GM23338 (cell line): ENCODE results near the gene AQP10. TPM values are rescaled to one million over a fixed set of nuclear protein-coding genes. Genes with fewer than 3 reads are reported as not detected.

Source experiments
- ATAC-seq: fragments of 200-7000 bp; cut with Tn5 transposase; 3 replicates; pipeline ENCODE4 v1.9.1; 2020
- DNase-seq: peaks from one replicate; pipeline ENCODE4 v3.0.0-alpha.2; 2015; ENCODE audit warnings: low spot score
- H2AFZ ChIP-seq: fragments of 200-600 bp; sonication (generic); 2 replicates; pipeline ENCODE4 v1.8.0; 2016; ENCODE audit warnings: antibody characterized with exemption, mild to moderate bottlenecking, moderate library complexity
- H3F3A ChIP-seq: fragments of 200-600 bp; sonication (generic); replicated peaks from 2 replicates; pipeline ENCODE4 v1.8.0; 2017; ENCODE audit warnings: antibody characterized with exemption, mixed run types, low read depth
- H3K27ac ChIP-seq: fragments of 200-600 bp; sonication (generic); 2 replicates; pipeline ENCODE4 v1.6.1; 2016; ENCODE audit warnings: low read depth
- H3K27me3 ChIP-seq: fragments of 200-600 bp; sonication (generic); 2 replicates; pipeline ENCODE4 v1.8.0; 2016; ENCODE audit warnings: mild to moderate bottlenecking, mixed run types, moderate library complexity; ENCODE audit not compliant: insufficient read depth
- H3K36me3 ChIP-seq: fragments of 200-600 bp; sonication (generic); 2 replicates; pipeline ENCODE4 v1.8.0; 2016; ENCODE audit warnings: mild to moderate bottlenecking; ENCODE audit not compliant: insufficient read depth
- H3K4me1 ChIP-seq: fragments of 200-600 bp; sonication (generic); 2 replicates; pipeline ENCODE4 v1.8.0; 2016; ENCODE audit warnings: mild to moderate bottlenecking, moderate library complexity; ENCODE audit not compliant: insufficient read depth
- H3K4me2 ChIP-seq: fragments of 200-600 bp; sonication (generic); 2 replicates; pipeline ENCODE4 v1.7.1; 2017; ENCODE audit warnings: mixed run types
- H3K4me3 ChIP-seq: fragments of 200-600 bp; sonication (generic); 2 replicates; pipeline ENCODE4 v1.6.1; 2016; ENCODE audit warnings: mixed run types
- H3K79me2 ChIP-seq: fragments of 200-600 bp; sonication (generic); replicated peaks from 2 replicates; pipeline ENCODE4 v1.8.0; 2017; ENCODE audit warnings: mild to moderate bottlenecking; ENCODE audit not compliant: insufficient read depth
- H3K9me2 ChIP-seq: fragments of 200-600 bp; sonication (generic); 2 replicates; pipeline ENCODE4 v1.8.0; 2017; ENCODE audit not compliant: insufficient read depth
- H4K20me1 ChIP-seq: fragments of 200-600 bp; sonication (generic); replicated peaks from 2 replicates; pipeline ENCODE4 v1.8.0; 2017; ENCODE audit warnings: mild to moderate bottlenecking; ENCODE audit not compliant: insufficient read depth
- H3K27ac Mint-ChIP-seq: 2 replicates; pipeline ENCODE4 v1.8.0; 2020; ENCODE audit warnings: inconsistent platforms, mild to moderate bottlenecking, moderate library complexity, mixed read lengths
- H3K27me3 Mint-ChIP-seq: 3 replicates; pipeline ENCODE4 v1.8.0; 2022; ENCODE audit warnings: low read depth, mild to moderate bottlenecking, moderate library complexity, mixed read lengths, inconsistent platforms; ENCODE audit not compliant: insufficient read depth, poor library complexity
- H3K36me3 Mint-ChIP-seq: 3 replicates; pipeline ENCODE4 v1.8.0; 2021; ENCODE audit warnings: low read depth, mild to moderate bottlenecking, inconsistent platforms, moderate library complexity, mixed read lengths
- H3K4me1 Mint-ChIP-seq: 3 replicates; pipeline ENCODE4 v1.8.0; 2020; ENCODE audit warnings: mild to moderate bottlenecking, inconsistent platforms, mixed read lengths
- H3K4me3 Mint-ChIP-seq: 3 replicates; pipeline ENCODE4 v1.8.0; 2021; ENCODE audit warnings: moderate library complexity, mild to moderate bottlenecking, inconsistent platforms, mixed read lengths
- H3K9me3 Mint-ChIP-seq: 3 replicates; pipeline ENCODE4 v1.8.0; 2020; ENCODE audit warnings: moderate library complexity, mild to moderate bottlenecking, inconsistent platforms, mixed read lengths
- CREB1 ChIP-seq: fragments of 250-450 bp; sonication (Bioruptor Pico); IDR thresholded peaks from 2 replicates; pipeline ENCODE4 v1.5.0; 2020; ENCODE audit warnings: low read depth, mild to moderate bottlenecking, moderate library complexity
- EZH2 ChIP-seq: fragments of 200-600 bp; sonication (generic); IDR thresholded peaks from one replicate; pipeline ENCODE4 v1.8.0; 2017; ENCODE audit warnings: antibody characterized with exemption, mild to moderate bottlenecking, low read depth; ENCODE audit not compliant: unreplicated experiment
- EZH2phosphoT487 ChIP-seq: fragments of 200-600 bp; sonication (generic); IDR thresholded peaks from one replicate; pipeline ENCODE4 v1.8.1; 2018; ENCODE audit warnings: antibody characterized with exemption; ENCODE audit not compliant: unreplicated experiment
- JUNB ChIP-seq: IDR thresholded peaks from one replicate; pipeline ENCODE4 v1.6.1; 2016; ENCODE audit warnings: antibody characterized with exemption; ENCODE audit not compliant: unreplicated experiment
- NANOG ChIP-seq: IDR thresholded peaks from 2 replicates; pipeline ENCODE4 v1.6.1; 2016; ENCODE audit warnings: antibody characterized with exemption, borderline replicate concordance
- POLR2AphosphoS5 ChIP-seq: IDR thresholded peaks from 2 replicates; pipeline ENCODE4 v1.6.1; 2016; ENCODE audit warnings: antibody characterized with exemption, low read depth
- STAT1 ChIP-seq: IDR thresholded peaks from one replicate; pipeline ENCODE4 v1.6.1; 2016; ENCODE audit warnings: antibody characterized with exemption; ENCODE audit not compliant: unreplicated experiment
- ZNF114 ChIP-seq: fragments of 250-450 bp; sonication (Bioruptor Pico); IDR thresholded peaks from 2 replicates; pipeline ENCODE4 v1.5.0; 2020; ENCODE audit warnings: mild to moderate bottlenecking, moderate library complexity
- ZNF331 ChIP-seq: fragments of 250-450 bp; sonication (Bioruptor Pico); IDR thresholded peaks from 2 replicates; pipeline ENCODE4 v1.5.0; 2020; ENCODE audit warnings: low read depth, mild to moderate bottlenecking, moderate library complexity
- polyA plus RNA-seq: library from polyadenylated mRNA; unstranded; fragments of >200 nt; fragmentation: Nextera tagmentation; extraction: Ambion mirVana; gene quantifications from 2 replicates; pipeline ENCODE4 v1.2.1, GENCODE V29; 2016
- total RNA-seq: library from RNA; depleted of rRNA; stranded (reverse); fragments of >200 nt; shearing (Covaris generic); gene quantifications from 2 replicates; pipeline ENCODE4 v1.2.3, GENCODE V29; 2014
- TF ChIP-seq, protein P1 (sequence below): IDR thresholded peaks from 2 replicates; pipeline ENCODE4 v1.6.1; 2016; ENCODE audit warnings: antibody characterized with exemption
- TF ChIP-seq, protein P2 (sequence below), 2 experiments: fragments of 200-600 bp in 1 of 2; sonication (generic) in 1 of 2; conservative IDR thresholded peaks; 2 replicates each; pipeline versions ENCODE4 v1.5.1 to v1.6.1; 2016 to 2017; ENCODE audit warnings: antibody characterized with exemption in 2 of 2, low read depth in 2 of 2, mild to moderate bottlenecking in 2 of 2, moderate library complexity in 1 of 2
- TF ChIP-seq, protein P3 (sequence below): fragments of 250-450 bp; sonication (Bioruptor Pico); IDR thresholded peaks from 2 replicates; pipeline ENCODE4 v1.5.0; 2020; ENCODE audit warnings: mild to moderate bottlenecking, moderate library complexity
- TF ChIP-seq, protein P4 (sequence below): IDR thresholded peaks from one replicate; pipeline ENCODE4 v1.6.1; 2018; ENCODE audit warnings: antibody characterized with exemption; ENCODE audit not compliant: unreplicated experiment

The AQP10 gene
- total and polyA plus RNA-seq, 2 experiments from 2014 or later = not detected

DNA sequence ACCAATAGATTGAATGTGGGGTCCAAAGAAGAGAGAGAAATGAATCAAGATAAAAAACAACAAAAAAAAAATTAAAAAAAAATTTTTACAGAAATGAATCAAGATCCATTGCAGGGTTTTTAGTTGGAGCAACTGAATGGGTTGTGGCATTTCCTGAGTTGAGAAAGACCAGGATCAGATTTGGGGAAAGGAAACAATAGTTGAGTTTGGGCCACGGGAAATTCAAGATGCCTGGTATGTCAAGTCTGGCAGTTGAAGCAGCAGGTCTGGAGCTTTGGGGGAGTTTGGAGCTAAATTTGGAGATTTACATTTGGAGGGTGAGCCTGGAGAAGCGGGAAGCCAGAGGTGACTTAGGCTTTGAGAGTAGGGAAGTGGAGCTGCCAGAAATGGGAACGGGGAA lies 27.1 kb downstream of the AQP10 start:
- no peak overlapping the region for H3K27ac ChIP-seq
- H3K4me1 Mint-ChIP-seq = peaks cover 12% of the 10 kb centered on the region
- H3K4me3 Mint-ChIP-seq = no peak overlapping the region; the same call in 2 of the 3 replicates
- H3K9me3 Mint-ChIP-seq = no peaks in the 10 kb centered on the region
- H2AFZ ChIP-seq = no peak overlapping the region
- peaks cover 61% of the 10 kb centered on the region for H3K36me3 Mint-ChIP-seq
- peaks cover 37% of the 10 kb centered on the region for H3K36me3 ChIP-seq
- H4K20me1 ChIP-seq = peaks cover 7% of the 10 kb centered on the region
- TF ChIP-seq STAT1 = no peak
- TF ChIP-seq, protein P1, sequence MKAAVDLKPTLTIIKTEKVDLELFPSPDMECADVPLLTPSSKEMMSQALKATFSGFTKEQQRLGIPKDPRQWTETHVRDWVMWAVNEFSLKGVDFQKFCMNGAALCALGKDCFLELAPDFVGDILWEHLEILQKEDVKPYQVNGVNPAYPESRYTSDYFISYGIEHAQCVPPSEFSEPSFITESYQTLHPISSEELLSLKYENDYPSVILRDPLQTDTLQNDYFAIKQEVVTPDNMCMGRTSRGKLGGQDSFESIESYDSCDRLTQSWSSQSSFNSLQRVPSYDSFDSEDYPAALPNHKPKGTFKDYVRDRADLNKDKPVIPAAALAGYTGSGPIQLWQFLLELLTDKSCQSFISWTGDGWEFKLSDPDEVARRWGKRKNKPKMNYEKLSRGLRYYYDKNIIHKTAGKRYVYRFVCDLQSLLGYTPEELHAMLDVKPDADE = no peak
- no peak for TF ChIP-seq EZH2phosphoT487
- no peak for TF ChIP-seq CREB1 (CRISPR knock-in tag)
- no peak for TF ChIP-seq ZNF114 (CRISPR knock-in tag)
- TF ChIP-seq, protein P2, sequence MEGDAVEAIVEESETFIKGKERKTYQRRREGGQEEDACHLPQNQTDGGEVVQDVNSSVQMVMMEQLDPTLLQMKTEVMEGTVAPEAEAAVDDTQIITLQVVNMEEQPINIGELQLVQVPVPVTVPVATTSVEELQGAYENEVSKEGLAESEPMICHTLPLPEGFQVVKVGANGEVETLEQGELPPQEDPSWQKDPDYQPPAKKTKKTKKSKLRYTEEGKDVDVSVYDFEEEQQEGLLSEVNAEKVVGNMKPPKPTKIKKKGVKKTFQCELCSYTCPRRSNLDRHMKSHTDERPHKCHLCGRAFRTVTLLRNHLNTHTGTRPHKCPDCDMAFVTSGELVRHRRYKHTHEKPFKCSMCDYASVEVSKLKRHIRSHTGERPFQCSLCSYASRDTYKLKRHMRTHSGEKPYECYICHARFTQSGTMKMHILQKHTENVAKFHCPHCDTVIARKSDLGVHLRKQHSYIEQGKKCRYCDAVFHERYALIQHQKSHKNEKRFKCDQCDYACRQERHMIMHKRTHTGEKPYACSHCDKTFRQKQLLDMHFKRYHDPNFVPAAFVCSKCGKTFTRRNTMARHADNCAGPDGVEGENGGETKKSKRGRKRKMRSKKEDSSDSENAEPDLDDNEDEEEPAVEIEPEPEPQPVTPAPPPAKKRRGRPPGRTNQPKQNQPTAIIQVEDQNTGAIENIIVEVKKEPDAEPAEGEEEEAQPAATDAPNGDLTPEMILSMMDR (conservative IDR thresholded peaks at IDR 0.05; ENCODE audit: low read depth in 2 of 2) = no peak
- TF ChIP-seq POLR2AphosphoS5 = no peak
- TF ChIP-seq, protein P3, sequence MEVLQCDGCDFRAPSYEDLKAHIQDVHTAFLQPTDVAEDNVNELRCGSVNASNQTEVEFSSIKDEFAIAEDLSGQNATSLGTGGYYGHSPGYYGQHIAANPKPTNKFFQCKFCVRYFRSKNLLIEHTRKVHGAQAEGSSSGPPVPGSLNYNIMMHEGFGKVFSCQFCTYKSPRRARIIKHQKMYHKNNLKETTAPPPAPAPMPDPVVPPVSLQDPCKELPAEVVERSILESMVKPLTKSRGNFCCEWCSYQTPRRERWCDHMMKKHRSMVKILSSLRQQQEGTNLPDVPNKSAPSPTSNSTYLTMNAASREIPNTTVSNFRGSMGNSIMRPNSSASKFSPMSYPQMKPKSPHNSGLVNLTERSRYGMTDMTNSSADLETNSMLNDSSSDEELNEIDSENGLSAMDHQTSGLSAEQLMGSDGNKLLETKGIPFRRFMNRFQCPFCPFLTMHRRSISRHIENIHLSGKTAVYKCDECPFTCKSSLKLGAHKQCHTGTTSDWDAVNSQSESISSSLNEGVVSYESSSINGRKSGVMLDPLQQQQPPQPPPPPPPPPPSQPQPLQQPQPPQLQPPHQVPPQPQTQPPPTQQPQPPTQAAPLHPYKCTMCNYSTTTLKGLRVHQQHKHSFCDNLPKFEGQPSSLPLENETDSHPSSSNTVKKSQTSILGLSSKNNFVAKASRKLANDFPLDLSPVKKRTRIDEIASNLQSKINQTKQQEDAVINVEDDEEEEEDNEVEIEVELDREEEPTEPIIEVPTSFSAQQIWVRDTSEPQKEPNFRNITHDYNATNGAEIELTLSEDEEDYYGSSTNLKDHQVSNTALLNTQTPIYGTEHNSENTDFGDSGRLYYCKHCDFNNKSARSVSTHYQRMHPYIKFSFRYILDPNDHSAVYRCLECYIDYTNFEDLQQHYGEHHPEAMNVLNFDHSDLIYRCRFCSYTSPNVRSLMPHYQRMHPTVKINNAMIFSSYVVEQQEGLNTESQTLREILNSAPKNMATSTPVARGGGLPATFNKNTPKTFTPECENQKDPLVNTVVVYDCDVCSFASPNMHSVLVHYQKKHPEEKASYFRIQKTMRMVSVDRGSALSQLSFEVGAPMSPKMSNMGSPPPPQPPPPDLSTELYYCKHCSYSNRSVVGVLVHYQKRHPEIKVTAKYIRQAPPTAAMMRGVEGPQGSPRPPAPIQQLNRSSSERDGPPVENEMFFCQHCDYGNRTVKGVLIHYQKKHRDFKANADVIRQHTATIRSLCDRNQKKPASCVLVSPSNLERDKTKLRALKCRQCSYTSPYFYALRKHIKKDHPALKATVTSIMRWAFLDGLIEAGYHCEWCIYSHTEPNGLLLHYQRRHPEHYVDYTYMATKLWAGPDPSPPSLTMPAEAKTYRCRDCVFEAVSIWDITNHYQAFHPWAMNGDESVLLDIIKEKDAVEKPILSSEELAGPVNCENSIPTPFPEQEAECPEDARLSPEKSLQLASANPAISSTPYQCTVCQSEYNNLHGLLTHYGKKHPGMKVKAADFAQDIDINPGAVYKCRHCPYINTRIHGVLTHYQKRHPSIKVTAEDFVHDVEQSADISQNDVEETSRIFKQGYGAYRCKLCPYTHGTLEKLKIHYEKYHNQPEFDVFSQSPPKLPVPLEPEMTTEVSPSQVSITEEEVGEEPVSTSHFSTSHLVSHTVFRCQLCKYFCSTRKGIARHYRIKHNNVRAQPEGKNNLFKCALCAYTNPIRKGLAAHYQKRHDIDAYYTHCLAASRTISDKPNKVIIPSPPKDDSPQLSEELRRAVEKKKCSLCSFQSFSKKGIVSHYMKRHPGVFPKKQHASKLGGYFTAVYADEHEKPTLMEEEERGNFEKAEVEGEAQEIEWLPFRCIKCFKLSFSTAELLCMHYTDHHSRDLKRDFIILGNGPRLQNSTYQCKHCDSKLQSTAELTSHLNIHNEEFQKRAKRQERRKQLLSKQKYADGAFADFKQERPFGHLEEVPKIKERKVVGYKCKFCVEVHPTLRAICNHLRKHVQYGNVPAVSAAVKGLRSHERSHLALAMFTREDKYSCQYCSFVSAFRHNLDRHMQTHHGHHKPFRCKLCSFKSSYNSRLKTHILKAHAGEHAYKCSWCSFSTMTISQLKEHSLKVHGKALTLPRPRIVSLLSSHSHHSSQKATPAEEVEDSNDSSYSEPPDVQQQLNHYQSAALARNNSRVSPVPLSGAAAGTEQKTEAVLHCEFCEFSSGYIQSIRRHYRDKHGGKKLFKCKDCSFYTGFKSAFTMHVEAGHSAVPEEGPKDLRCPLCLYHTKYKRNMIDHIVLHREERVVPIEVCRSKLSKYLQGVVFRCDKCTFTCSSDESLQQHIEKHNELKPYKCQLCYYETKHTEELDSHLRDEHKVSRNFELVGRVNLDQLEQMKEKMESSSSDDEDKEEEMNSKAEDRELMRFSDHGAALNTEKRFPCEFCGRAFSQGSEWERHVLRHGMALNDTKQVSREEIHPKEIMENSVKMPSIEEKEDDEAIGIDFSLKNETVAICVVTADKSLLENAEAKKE (CRISPR knock-in tag) = no peak
- TF ChIP-seq JUNB = no peak
- no peak for TF ChIP-seq EZH2
- TF ChIP-seq ZNF331 (CRISPR knock-in tag) = no peak
- TF ChIP-seq NANOG = no peak
- TF ChIP-seq, protein P4, sequence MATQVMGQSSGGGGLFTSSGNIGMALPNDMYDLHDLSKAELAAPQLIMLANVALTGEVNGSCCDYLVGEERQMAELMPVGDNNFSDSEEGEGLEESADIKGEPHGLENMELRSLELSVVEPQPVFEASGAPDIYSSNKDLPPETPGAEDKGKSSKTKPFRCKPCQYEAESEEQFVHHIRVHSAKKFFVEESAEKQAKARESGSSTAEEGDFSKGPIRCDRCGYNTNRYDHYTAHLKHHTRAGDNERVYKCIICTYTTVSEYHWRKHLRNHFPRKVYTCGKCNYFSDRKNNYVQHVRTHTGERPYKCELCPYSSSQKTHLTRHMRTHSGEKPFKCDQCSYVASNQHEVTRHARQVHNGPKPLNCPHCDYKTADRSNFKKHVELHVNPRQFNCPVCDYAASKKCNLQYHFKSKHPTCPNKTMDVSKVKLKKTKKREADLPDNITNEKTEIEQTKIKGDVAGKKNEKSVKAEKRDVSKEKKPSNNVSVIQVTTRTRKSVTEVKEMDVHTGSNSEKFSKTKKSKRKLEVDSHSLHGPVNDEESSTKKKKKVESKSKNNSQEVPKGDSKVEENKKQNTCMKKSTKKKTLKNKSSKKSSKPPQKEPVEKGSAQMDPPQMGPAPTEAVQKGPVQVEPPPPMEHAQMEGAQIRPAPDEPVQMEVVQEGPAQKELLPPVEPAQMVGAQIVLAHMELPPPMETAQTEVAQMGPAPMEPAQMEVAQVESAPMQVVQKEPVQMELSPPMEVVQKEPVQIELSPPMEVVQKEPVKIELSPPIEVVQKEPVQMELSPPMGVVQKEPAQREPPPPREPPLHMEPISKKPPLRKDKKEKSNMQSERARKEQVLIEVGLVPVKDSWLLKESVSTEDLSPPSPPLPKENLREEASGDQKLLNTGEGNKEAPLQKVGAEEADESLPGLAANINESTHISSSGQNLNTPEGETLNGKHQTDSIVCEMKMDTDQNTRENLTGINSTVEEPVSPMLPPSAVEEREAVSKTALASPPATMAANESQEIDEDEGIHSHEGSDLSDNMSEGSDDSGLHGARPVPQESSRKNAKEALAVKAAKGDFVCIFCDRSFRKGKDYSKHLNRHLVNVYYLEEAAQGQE = no peak
- DNase-seq (no peak), ATAC-seq (no peak)
- no peak overlapping the region for H3K4me3 ChIP-seq
- no peaks in the 10 kb centered on the region for H3K79me2 ChIP-seq
- H3K27ac Mint-ChIP-seq = no peak overlapping the region; the same call in 1 of the 2 replicates
- H3K4me1 ChIP-seq = 0 out of 2 replicates have a peak, but pooled peaks cover 2% of the 10 kb centered on the region
- no peaks in the 10 kb centered on the region for H3K27me3 ChIP-seq
- H3K27me3 Mint-ChIP-seq = peaks cover 11% of the 10 kb centered on the region
- no peaks in the 10 kb centered on the region; the same call in 1 of the 2 replicates for H3F3A ChIP-seq
- no peak overlapping the region for H3K4me2 ChIP-seq
- H3K9me2 ChIP-seq = no peaks in the 10 kb centered on the region
